Neural crest cell (in vitro differentiated cells): ENCODE results near the gene BEGAIN. TPM values are rescaled to one million over a fixed set of nuclear protein-coding genes. Genes with fewer than 3 reads are reported as not detected.

ENCODE experiments used
- DNase-seq: peaks from one replicate; pipeline ENCODE4 v3.0.0; 2021; ENCODE audit warnings: low read depth, mixed read lengths, low spot score
- H3K27ac Mint-ChIP-seq: one replicate; pipeline ENCODE4 v1.8.0; 2021; ENCODE audit warnings: mild to moderate bottlenecking, mixed read lengths; ENCODE audit not compliant: unreplicated experiment
- H3K27me3 Mint-ChIP-seq: 2 replicates; pipeline ENCODE4 v1.8.0; 2021; ENCODE audit warnings: low read depth, mild to moderate bottlenecking, mixed read lengths
- H3K36me3 Mint-ChIP-seq: 2 replicates; pipeline ENCODE4 v1.8.0; 2021; ENCODE audit warnings: low read depth, mild to moderate bottlenecking, mixed read lengths
- H3K4me1 Mint-ChIP-seq: 2 replicates; pipeline ENCODE4 v1.8.0; 2021; ENCODE audit warnings: mixed read lengths
- H3K4me3 Mint-ChIP-seq: one replicate; pipeline ENCODE4 v1.8.0; 2021; ENCODE audit warnings: mild to moderate bottlenecking, mixed read lengths
- H3K9me3 Mint-ChIP-seq: 2 replicates; pipeline ENCODE4 v1.8.0; 2021; ENCODE audit warnings: mixed read lengths
- CTCF ChIP-seq: fragments of 200-600 bp; sonication (generic); conservative IDR thresholded peaks from 2 replicates; pipeline ENCODE4 v1.5.0; 2021; ENCODE audit warnings: antibody characterized with exemption, mild to moderate bottlenecking
- total RNA-seq: library from RNA; stranded (reverse); gene quantifications from 2 replicates; pipeline ENCODE4 v1.2.1, GENCODE V29; 2021

BEGAIN gene
- total RNA-seq, 1 donor from 2014 or later: 4.8 TPM

GRCh38 chr14:100532154-100532861 is 54.9 kb downstream of the BEGAIN start:
- DNase-seq: peak; percentile 0
- peak overlapping the region; percentile 57 for H3K27ac Mint-ChIP-seq
- no peak overlapping the region for H3K4me3 Mint-ChIP-seq

GRCh38 chr14:100531152-100532121 is 55.8 kb downstream of the BEGAIN start:
- Mint-ChIP-seq H3K27ac (no peak overlapping the region), H3K27me3 (no peaks in the 10 kb centered on the region), H3K4me3 (no peak overlapping the region), H3K4me1 (peaks cover 16% of the 10 kb centered on the region), H3K9me3 (no peaks in the 10 kb centered on the region), H3K36me3 (no peaks in the 10 kb centered on the region)
- no peak for TF ChIP-seq CTCF
- DNase-seq: no peak

More at GRCh38 chr14:100532154-100532861, 54.9 kb downstream of the BEGAIN start:
- Mint-ChIP-seq H3K27me3 (no peaks in the 10 kb centered on the region), H3K36me3 (no peaks in the 10 kb centered on the region), H3K9me3 (no peaks in the 10 kb centered on the region), H3K4me1 (peaks cover 22% of the 10 kb centered on the region)
- TF ChIP-seq CTCF: no peak

GRCh38 chr14:100530270-100531072 is 56.7 kb downstream of the BEGAIN start:
- no peak for DNase-seq
- Mint-ChIP-seq H3K9me3 (no peaks in the 10 kb centered on the region), H3K4me3 (no peak overlapping the region), H3K4me1 (peaks cover 10% of the 10 kb centered on the region), H3K27ac (no peak overlapping the region), H3K27me3 (no peaks in the 10 kb centered on the region), H3K36me3 (no peaks in the 10 kb centered on the region)
- no peak for TF ChIP-seq CTCF

GRCh38 chr14:100529561-100530031 is 57.6 kb downstream of the BEGAIN start:
- H3K27me3 Mint-ChIP-seq: no peaks in the 10 kb centered on the region
- H3K36me3 Mint-ChIP-seq: no peaks in the 10 kb centered on the region
- peaks cover 8% of the 10 kb centered on the region for H3K4me1 Mint-ChIP-seq
- DNase-seq: no peak
- no peak overlapping the region for H3K4me3 Mint-ChIP-seq
- no peak overlapping the region for H3K27ac Mint-ChIP-seq
- H3K9me3 Mint-ChIP-seq: no peaks in the 10 kb centered on the region
- no peak for TF ChIP-seq CTCF

GRCh38 chr14:100528962-100529560 is 58.2 kb downstream of the BEGAIN start:
- Mint-ChIP-seq H3K4me1 (peaks cover 2% of the 10 kb centered on the region), H3K36me3 (no peaks in the 10 kb centered on the region), H3K4me3 (no peak overlapping the region), H3K9me3 (no peaks in the 10 kb centered on the region), H3K27ac (no peak overlapping the region), H3K27me3 (no peaks in the 10 kb centered on the region)
- TF ChIP-seq CTCF: no peak
- DNase-seq: no peak
